ENCODE results near the gene ZNF30. TPM values are rescaled to one million over a fixed set of nuclear protein-coding genes. Genes with fewer than 3 reads are reported as not detected.
A peak's percentile ranks its signal among the peaks of the same experiment; 100 is the strongest.

The ZNF30 gene
- total and polyA plus RNA-seq, 2 of the 4 experiments (the other 2 are of a cell fraction), result 1.3 to 2.9 TPM

GRCh38 chr19:34961775-34962686, 35.3 kb downstream of the ZNF30 start:
- H3K27me3 ChIP-seq (ENCODE audit: control insufficient read depth, insufficient read depth, low read length), result no peaks in the 10 kb centered on the region
- BruUV-seq (replicated peaks), result no TSS peak
- no peak overlapping the region for H3K18ac ChIP-seq (ENCODE audit: low read depth, low read length)
- peak; percentile 16 for DNase-seq
- peaks cover 3% of the 10 kb centered on the region for H3K4me1 ChIP-seq (ENCODE audit: control insufficient read depth, insufficient read depth, low read length)
- peak overlapping the region; percentile 51; the same call in 1 of the 2 replicates for H3K4ac ChIP-seq (ENCODE audit: low read depth, low read length)
- peak overlapping the region; percentile 33 for H2AK9ac ChIP-seq (replicated peaks; ENCODE audit: low read depth, low read length, poor library complexity)
- ChIA-PET POLR2A (ENCODE audit: unreplicated experiment) (no interaction called here), CTCF (no interaction called here)
- TF ChIP-seq ELK1 (IDR thresholded peaks at IDR 0.05; ENCODE audit: borderline replicate concordance, low read depth, low read length) (no peak), POLR2A (IDR thresholded peaks at IDR 0.05; ENCODE audit: low read depth, low read length) (no peak), MAZ (IDR thresholded peaks at IDR 0.05; ENCODE audit: borderline replicate concordance, low read depth, low read length) (no peak), FOS (IDR thresholded peaks at IDR 0.05; ENCODE audit: low read depth, low read length) (no peak), MAFK (IDR thresholded peaks at IDR 0.05; ENCODE audit: low read depth, low read length) (no peak)
- H3K14ac ChIP-seq (replicated peaks; ENCODE audit: low read depth, low read length), result peak overlapping the region; percentile 45; the same call in 1 of the 2 replicates
- peaks cover 20% of the 10 kb centered on the region for H3K9me1 ChIP-seq (ENCODE audit: insufficient read depth, low read length)
- WGBS, 2 experiments (ENCODE audit: extremely low coverage in 2 of 2, insufficient read length in 1 of 2), result 80% methylated on average over 2 of the region's 5 CpGs; no CpG with 5 or more reads in 1 of the 2 experiments
- peak overlapping the region; percentile 39 for H2AFZ ChIP-seq (replicated peaks; ENCODE audit: low read length, poor library complexity)
- peak overlapping the region; percentile 8; the same call in 1 of the 2 replicates for H2AK5ac ChIP-seq (ENCODE audit: low read depth, low read length)
- H3K9me3 ChIP-seq (ENCODE audit: control insufficient read depth, insufficient read depth, low read length), result peaks cover 34% of the 10 kb centered on the region
- in situ Hi-C loops (cut with MboI; ENCODE audit: low sequenced_read_pairs), result no loop called here
- 0 out of 2 replicates have a peak overlapping the region, but pooled peaks have one; percentile 9 for H3K4me3 ChIP-seq (ENCODE audit: insufficient read depth, low read depth, low read length)
- no peak for ATAC-seq (ENCODE audit: low read depth)
- H2BK20ac ChIP-seq (ENCODE audit: low read depth, low read length), result no peak overlapping the region
- peak overlapping the region; percentile 90 for H3K4me2 ChIP-seq (ENCODE audit: low read depth, low read length)
- no peak overlapping the region for H2BK5ac ChIP-seq (ENCODE audit: low read depth, low read length, poor library complexity, severe bottlenecking)
- intact Hi-C loops (cut with micrococcal nuclease), result no loop called here
- H4K91ac ChIP-seq (ENCODE audit: insufficient read depth, low read depth, low read length), result no peak overlapping the region; the same call in 1 of the 2 replicates
- H3K56ac ChIP-seq (ENCODE audit: extremely low read depth, insufficient read depth, low read length), result no peak overlapping the region
- no peak overlapping the region for H3K9ac ChIP-seq (ENCODE audit: low read depth, low read length)
- no peak overlapping the region for H2BK15ac ChIP-seq (ENCODE audit: low read depth, low read length)
- H4K5ac ChIP-seq (ENCODE audit: low read depth, low read length), result no peak overlapping the region
- peak overlapping the region; percentile 84 for H3K23ac ChIP-seq (ENCODE audit: low read depth, low read length)
- peaks cover 29% of the 10 kb centered on the region for H3K36me3 ChIP-seq (ENCODE audit: control insufficient read depth, insufficient read depth, low read length)
- H4K8ac ChIP-seq (ENCODE audit: low read depth in 2 of 2, low read length in 2 of 2), result no peak overlapping the region
- H2BK120ac ChIP-seq (ENCODE audit: low read depth, low read length), result no peak overlapping the region; the same call in 1 of the 2 replicates
- dilution Hi-C loops (cut with HindIII; ENCODE audit: low sequenced_read_pairs, unreplicated experiment), result no loop called here
- H4K20me1 ChIP-seq (ENCODE audit: insufficient read depth, low read length), result peaks cover 26% of the 10 kb centered on the region
- H3K79me1 ChIP-seq (ENCODE audit: low read depth in 1 of 2, low read length in 2 of 2), result peaks cover 39 to 55% of the 10 kb centered on the region in 2 experiments
- H3K27ac ChIP-seq (ENCODE audit: insufficient read depth, low read length), result no peak overlapping the region
